Measurements from ENCODE around the gene SHMT1.

The SHMT1 gene

GRCh38 chr17:18281788-18282187, 81.6 kb downstream of the SHMT1 start:
- no peak for DNase-seq (ENCODE audit: low read depth)

- no peak for DNase-seq (ENCODE audit: low read depth)
These were observed 82.5 kb downstream of the SHMT1 start for GRCh38 chr17:18280766-18281371.

GRCh38 chr17:18280249-18280648, 83.1 kb downstream of the SHMT1 start:
- DNase-seq (ENCODE audit: low read depth) = no peak

GRCh38 chr17:18278867-18279266, 84.5 kb downstream of the SHMT1 start:
- no peak for DNase-seq (ENCODE audit: low read depth)

Data from stimulated activated CD8-positive, alpha-beta memory T cell treated with anti-CD3 and anti-CD28 coated beads, Interleukin-12 subunit alpha, Interleukin-12 subunit beta, amount 100 ng/mL, for 4 hours (primary cell).